Transverse colon (tissue), 4 donors: ENCODE results near the gene CEP70. TPM values are rescaled to one million over a fixed set of nuclear protein-coding genes. Genes with fewer than 3 reads are reported as not detected.

Experiments used
- DNase-seq: peaks from one replicate; pipeline ENCODE4 v3.0.0-alpha.2; 2019
- H3K27ac ChIP-seq, 4 donors: fragments of 200-600 bp; sonication (generic); 2 replicates each; pipeline ENCODE4 v1.5.1; 2016 to 2018; ENCODE audit warnings: inconsistent platforms in 4 of 4
- H3K27me3 ChIP-seq: fragments of 200-600 bp; sonication (generic); 2 replicates; pipeline ENCODE4 v1.5.1; 2017; ENCODE audit warnings: inconsistent platforms
- H3K36me3 ChIP-seq, 4 donors: fragments of 200-600 bp; sonication (generic); 2 replicates each; pipeline ENCODE4 v1.5.1; 2017 to 2019; ENCODE audit warnings: inconsistent platforms in 4 of 4
- H3K4me1 ChIP-seq, 4 donors: fragments of 200-600 bp; sonication (generic); 2 replicates each; pipeline ENCODE4 v1.5.1; 2017 to 2020; ENCODE audit warnings: inconsistent platforms in 4 of 4
- H3K4me3 ChIP-seq, 4 donors: fragments of 200-600 bp; sonication (generic); 1 replicate in 1 of 4; 2 replicates in 3 of 4; pipeline versions ENCODE4 v1.5.1 to v1.6.1; 2017 to 2019; ENCODE audit warnings: inconsistent platforms in 4 of 4
- H3K9me3 ChIP-seq, 2 donors: fragments of 200-600 bp; sonication (generic); 2 replicates each; pipeline ENCODE4 v1.5.1; 2017 to 2019; ENCODE audit warnings: inconsistent platforms in 2 of 2
- EP300 ChIP-seq: sonication (generic); formaldehyde crosslinking; IDR thresholded peaks from one replicate; pipeline ENCODE4 v1.6.1; 2017; ENCODE audit warnings: antibody characterized with exemption, low read depth
- POLR2A ChIP-seq: fragments of 450-650 bp; IDR thresholded peaks from one replicate; pipeline ENCODE4 v1.6.1; 2016; ENCODE audit warnings: antibody characterized with exemption, mild to moderate bottlenecking, moderate library complexity
- POLR2AphosphoS5 ChIP-seq, 3 donors: sonication (generic); formaldehyde crosslinking; IDR thresholded peaks; one replicate each; pipeline ENCODE4 v1.6.1; 2016; ENCODE audit warnings: antibody characterized with exemption in 3 of 3
- WGBS, 2 donors: methylation state at CpG; one replicate each; pipeline ENCODE4 v1.1.5; 2018; ENCODE audit warnings: low coverage in 1 of 2; 5-methylcytosine and 5-hydroxymethylcytosine counted together
- in situ Hi-C, 4 donors: fragments of 200-750 bp; cut with MboI; loops; one replicate each; pipeline versions ENCODE4 v1.15.0 to v1.15.1; 2017; ENCODE audit warnings: low sequenced_read_pairs in 3 of 4, low pct_ligation_motif_present in 1 of 4, low pct_unique_long_range_greater_than_20kb in 1 of 4
- intact Hi-C: fragments of 100-400 bp; cut with DNase I; formaldehyde crosslinking; loops from one replicate; pipeline ENCODE4 v1.15.1; 2023; ENCODE audit warnings: low total_unique reads
- total RNA-seq, 4 donors: library from RNA; depleted of rRNA; stranded (reverse); fragments of >200 nt; gene quantifications; one replicate each; pipeline ENCODE4 v1.1.0, GENCODE V29; 2016
- TF ChIP-seq, protein P1 (sequence below), 5 experiments: fragments of 200-600 bp in 3 of 5; fragments of 450-650 bp in 2 of 5; sonication (generic) in 3 of 5; IDR thresholded peaks; 1 replicate in 2 of 5; 2 replicates in 3 of 5; pipeline ENCODE4 v1.5.1; 2016 to 2017; ENCODE audit warnings: antibody characterized with exemption in 5 of 5, inconsistent platforms in 3 of 5, mild to moderate bottlenecking in 2 of 5, moderate library complexity in 1 of 5

CEP70 gene
- total RNA-seq, 4 donors from 2014 or later: 4.1 to 46.8 (median 22.6) TPM

DNA sequence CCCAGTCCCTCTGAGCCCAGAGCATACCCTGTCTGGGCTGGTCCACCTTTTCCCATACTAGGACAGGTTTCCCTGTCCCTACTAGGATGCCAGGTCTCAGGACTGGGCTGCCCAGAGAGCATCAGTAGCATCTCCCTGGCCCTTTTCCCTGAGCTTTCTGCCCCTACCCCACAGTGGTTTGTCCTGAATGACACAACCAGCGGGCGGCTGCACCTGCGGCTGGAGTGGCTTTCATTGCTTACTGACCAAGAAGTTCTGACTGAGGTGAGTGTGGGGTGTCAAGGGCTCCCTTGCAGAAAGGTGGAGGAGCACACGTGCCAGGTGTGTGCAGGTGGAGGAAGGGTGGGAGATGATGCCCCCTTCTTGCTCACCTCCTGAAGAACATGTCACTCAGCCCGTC, 126.1 kb downstream of the CEP70 start:
- Histone ChIP-seq H3K9me3 (no peaks in the 10 kb centered on the region), H3K27ac (peak overlapping the region in 1 of 4 donors; percentile 84), H3K27me3 (no peaks in the 10 kb centered on the region), H3K4me3 (no peak overlapping the region), H3K4me1 (peaks cover 0 to 10% (median 1%) of the 10 kb centered on the region in 4 donors), H3K36me3 (no peaks in the 10 kb centered on the region)
- TF ChIP-seq POLR2A: no peak
- TF ChIP-seq POLR2AphosphoS5 (IDR thresholded peaks at IDR 0.05): no peak
- no peak for TF ChIP-seq EP300
- TF ChIP-seq, protein P1, sequence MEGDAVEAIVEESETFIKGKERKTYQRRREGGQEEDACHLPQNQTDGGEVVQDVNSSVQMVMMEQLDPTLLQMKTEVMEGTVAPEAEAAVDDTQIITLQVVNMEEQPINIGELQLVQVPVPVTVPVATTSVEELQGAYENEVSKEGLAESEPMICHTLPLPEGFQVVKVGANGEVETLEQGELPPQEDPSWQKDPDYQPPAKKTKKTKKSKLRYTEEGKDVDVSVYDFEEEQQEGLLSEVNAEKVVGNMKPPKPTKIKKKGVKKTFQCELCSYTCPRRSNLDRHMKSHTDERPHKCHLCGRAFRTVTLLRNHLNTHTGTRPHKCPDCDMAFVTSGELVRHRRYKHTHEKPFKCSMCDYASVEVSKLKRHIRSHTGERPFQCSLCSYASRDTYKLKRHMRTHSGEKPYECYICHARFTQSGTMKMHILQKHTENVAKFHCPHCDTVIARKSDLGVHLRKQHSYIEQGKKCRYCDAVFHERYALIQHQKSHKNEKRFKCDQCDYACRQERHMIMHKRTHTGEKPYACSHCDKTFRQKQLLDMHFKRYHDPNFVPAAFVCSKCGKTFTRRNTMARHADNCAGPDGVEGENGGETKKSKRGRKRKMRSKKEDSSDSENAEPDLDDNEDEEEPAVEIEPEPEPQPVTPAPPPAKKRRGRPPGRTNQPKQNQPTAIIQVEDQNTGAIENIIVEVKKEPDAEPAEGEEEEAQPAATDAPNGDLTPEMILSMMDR (IDR thresholded peaks at IDR 0.05): no peak
- WGBS, 2 donors: 81% methylated on average over 5 of the region's 5 CpGs; no CpG with 5 or more reads in 1 of the 2 donors
- in situ Hi-C loops: no loop called here
- no peak for DNase-seq
- intact Hi-C loops: no loop called here

- Histone ChIP-seq H3K27ac (no peak overlapping the region), H3K4me3 (no peak overlapping the region), H3K27me3 (no peaks in the 10 kb centered on the region), H3K9me3 (no peaks in the 10 kb centered on the region), H3K36me3 (no peaks in the 10 kb centered on the region), H3K4me1 (peaks cover 0 to 10% (median 1%) of the 10 kb centered on the region in 4 donors)
- TF ChIP-seq POLR2AphosphoS5 (IDR thresholded peaks at IDR 0.05) (no peak), POLR2A (no peak), EP300 (no peak)
- TF ChIP-seq, protein P1 (IDR thresholded peaks at IDR 0.05): no peak
- intact Hi-C loops: no loop called here
- DNase-seq: no peak
- in situ Hi-C loops: no loop called here
- 71 to 74% methylated on average over 2 of the region's 2 CpGs for WGBS, 2 donors
Observed at GRCh38 chr3:138465925-138466324, 128.1 kb downstream of the CEP70 start.

- Histone ChIP-seq H3K9me3 (no peaks in the 10 kb centered on the region), H3K4me3 (no peak overlapping the region), H3K36me3 (no peaks in the 10 kb centered on the region), H3K27me3 (no peaks in the 10 kb centered on the region), H3K27ac (no peak overlapping the region), H3K4me1 (peaks cover 0 to 10% (median 1%) of the 10 kb centered on the region in 4 donors)
- intact Hi-C loops: no loop called here
- 93 to 100% methylated on average over 1 to 3 of the region's 3 CpGs for WGBS, 2 donors
- no peak for DNase-seq
- in situ Hi-C loops: no loop called here
- no peak for TF ChIP-seq POLR2AphosphoS5 (IDR thresholded peaks at IDR 0.05)
Observed at GRCh38 chr3:138465451-138465850, 128.6 kb downstream of the CEP70 start.

GRCh38 chr3:138464491-138464860, 129.6 kb downstream of the CEP70 start:
- in situ Hi-C loops (no loop called here), intact Hi-C loops (no loop called here)
- Histone ChIP-seq H3K4me3 (no peak overlapping the region), H3K27ac (no peak overlapping the region), H3K4me1 (peaks cover 0 to 4% (median 0%) of the 10 kb centered on the region in 4 donors), H3K9me3 (no peaks in the 10 kb centered on the region), H3K36me3 (no peaks in the 10 kb centered on the region), H3K27me3 (no peaks in the 10 kb centered on the region)
- no peak for DNase-seq
- WGBS, 2 donors: 85% methylated on average over 2 of the region's 2 CpGs; no CpG with 5 or more reads in 1 of the 2 donors
- TF ChIP-seq POLR2AphosphoS5 (IDR thresholded peaks at IDR 0.05): no peak
- TF ChIP-seq EP300: no peak
- TF ChIP-seq POLR2A: no peak
- TF ChIP-seq, protein P1 (IDR thresholded peaks at IDR 0.05): no peak
